CD8-positive, alpha-beta memory T cell (primary cell): Measurements from ENCODE around the gene PROSER3. TPM values are rescaled to one million over a fixed set of nuclear protein-coding genes. Genes with fewer than 3 reads are reported as not detected.

Experiments
- CTCF ChIA-PET: fragments of 350-600 bp; sonication (Branson Sonifier 250); formaldehyde crosslinking; loops from one replicate; lab custom pipeline; 2021; ENCODE audit warnings: antibody characterized with exemption; lab: Charles Lee
- POLR2A ChIA-PET: fragments of 350-600 bp; sonication (Branson Sonifier 250); formaldehyde crosslinking; loops from one replicate; lab custom pipeline; 2021; ENCODE audit warnings: antibody characterized with exemption; lab: Charles Lee
- DNase-seq, 5 donors: peaks; one replicate each; pipeline versions ENCODE4 v3.0.0 to v3.0.0-alpha.2; 2020 to 2022; ENCODE audit warnings: mixed read lengths in 1 of 5
- H3K27ac ChIP-seq: one replicate; pipeline ENCODE4 v1.7.0; 2013; ENCODE audit warnings: low read depth, mild to moderate bottlenecking, low read length, moderate library complexity
- H3K27me3 ChIP-seq: 2 replicates; pipeline ENCODE4 v1.7.0; 2013; ENCODE audit warnings: low read length, mild to moderate bottlenecking; ENCODE audit not compliant: insufficient read depth, poor library complexity, severe bottlenecking
- H3K36me3 ChIP-seq: 2 replicates; pipeline ENCODE4 v1.7.0; 2013; ENCODE audit warnings: mild to moderate bottlenecking, low read length, moderate library complexity; ENCODE audit not compliant: insufficient read depth
- H3K4me1 ChIP-seq: 2 replicates; pipeline ENCODE4 v1.7.0; 2013; ENCODE audit warnings: mild to moderate bottlenecking, low read length, moderate library complexity; ENCODE audit not compliant: insufficient read depth
- H3K4me3 ChIP-seq: 2 replicates; pipeline ENCODE4 v1.7.0; 2013; ENCODE audit warnings: mild to moderate bottlenecking, low read length
- H3K9me3 ChIP-seq: 2 replicates; pipeline ENCODE4 v1.7.0; 2013; ENCODE audit warnings: mild to moderate bottlenecking, low read length
- H3K27ac Mint-ChIP-seq, 8 donors: one replicate each; pipeline ENCODE4 v1.8.0; 2020 to 2021; ENCODE audit warnings: mixed read lengths in 8 of 8, mild to moderate bottlenecking in 6 of 8, inconsistent platforms in 3 of 8, moderate library complexity in 3 of 8
- H3K27me3 Mint-ChIP-seq, 2 donors: one replicate each; pipeline ENCODE4 v1.8.0; 2020 to 2021; ENCODE audit warnings: mixed read lengths in 2 of 2, mild to moderate bottlenecking in 1 of 2, moderate library complexity in 1 of 2
- H3K36me3 Mint-ChIP-seq, 3 donors: one replicate each; pipeline ENCODE4 v1.8.0; 2020 to 2021; ENCODE audit warnings: mixed read lengths in 3 of 3, inconsistent platforms in 1 of 3, mild to moderate bottlenecking in 1 of 3
- H3K4me1 Mint-ChIP-seq, 3 donors: one replicate each; pipeline ENCODE4 v1.8.0; 2020 to 2021; ENCODE audit warnings: mixed read lengths in 3 of 3, inconsistent platforms in 1 of 3, mild to moderate bottlenecking in 1 of 3
- H3K4me3 Mint-ChIP-seq, 7 donors: one replicate each; pipeline ENCODE4 v1.8.0; 2020 to 2021; ENCODE audit warnings: mixed read lengths in 7 of 7, mild to moderate bottlenecking in 6 of 7, moderate library complexity in 4 of 7, inconsistent platforms in 2 of 7
- H3K9me3 Mint-ChIP-seq, 5 donors: one replicate each; pipeline ENCODE4 v1.8.0; 2020 to 2022; ENCODE audit warnings: mixed read lengths in 5 of 5, mild to moderate bottlenecking in 3 of 5, moderate library complexity in 2 of 5, inconsistent platforms in 1 of 5
- polyA plus RNA-seq: library from polyadenylated mRNA; unstranded; fragments of 300-500 nt; fragmentation: Illumina TruSeq; gene quantifications from one replicate; pipeline ENCODE4 v1.2.3, GENCODE V29; 2021
- total RNA-seq, 2 experiments: library from RNA; stranded (reverse); gene quantifications; one replicate each; pipeline ENCODE4 v1.2.3, GENCODE V29; 2021

Gene PROSER3
- total and polyA plus RNA-seq, 3 experiments from 2014 or later = 8.3 to 40.5 (median 35.2) TPM

DNA sequence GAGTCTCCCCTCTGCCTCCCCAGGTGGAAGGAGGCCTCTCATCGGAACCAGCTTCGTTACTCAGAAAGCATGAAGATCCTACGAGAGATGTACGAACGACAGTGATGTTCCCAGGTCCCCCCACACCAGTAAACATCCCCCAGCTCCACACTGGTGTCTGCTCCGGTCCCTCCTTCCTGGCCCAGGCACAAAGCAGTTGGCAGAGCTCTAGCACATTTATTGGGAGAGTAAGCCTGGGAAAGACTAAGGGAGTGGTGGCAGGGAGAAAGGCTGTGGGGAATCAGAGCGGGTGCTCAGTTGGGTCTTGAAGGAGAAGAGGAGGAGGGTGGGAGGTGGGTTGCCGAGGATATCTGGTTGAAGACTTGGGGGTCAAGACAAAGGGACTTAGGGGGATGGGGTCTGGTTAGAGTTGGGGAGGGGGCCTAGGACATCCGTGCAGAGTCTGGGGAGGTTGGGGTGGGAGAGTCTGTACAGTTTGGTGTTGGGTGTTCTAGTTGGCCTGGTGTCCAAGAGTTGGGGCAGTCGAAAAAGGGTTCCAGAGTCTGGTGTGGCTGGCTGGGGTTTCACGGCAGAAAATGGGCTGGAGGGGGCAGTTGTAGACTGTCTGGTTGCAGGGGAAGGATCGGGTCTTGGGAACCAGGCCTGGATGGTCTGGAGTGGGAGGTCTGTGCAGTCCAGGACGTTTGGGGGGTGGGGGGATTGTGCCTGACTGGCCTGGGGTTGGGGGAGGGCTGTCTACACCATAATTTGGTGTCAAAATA, 3.4 kb upstream of the PROSER3 start:
- no peak for DNase-seq
- no peak overlapping the region for H3K4me3 ChIP-seq
- H3K36me3 Mint-ChIP-seq = peaks cover 3 to 39% (median 9%) of the 10 kb centered on the region in 3 donors
- H3K36me3 ChIP-seq = peaks cover 7% of the 10 kb centered on the region
- H3K4me1 Mint-ChIP-seq = peaks cover 22 to 40% (median 26%) of the 10 kb centered on the region in 3 donors
- H3K4me3 Mint-ChIP-seq = peak overlapping the region in 2 of 7 donors; percentile 30 to 87
- H3K9me3 ChIP-seq = no peaks in the 10 kb centered on the region
- peaks cover 0 to 2% (median 0%) of the 10 kb centered on the region in 5 donors for H3K9me3 Mint-ChIP-seq
- peak overlapping the region in 2 of 8 donors; percentile 11 to 57 for H3K27ac Mint-ChIP-seq
- H3K27me3 Mint-ChIP-seq = peaks cover 0 to 4% of the 10 kb centered on the region in 2 donors
- H3K27ac ChIP-seq = no peak overlapping the region
- ChIA-PET POLR2A (no interaction called here), CTCF (no interaction called here)
- H3K27me3 ChIP-seq = no peaks in the 10 kb centered on the region
- H3K4me1 ChIP-seq = peaks cover 27% of the 10 kb centered on the region

DNA sequence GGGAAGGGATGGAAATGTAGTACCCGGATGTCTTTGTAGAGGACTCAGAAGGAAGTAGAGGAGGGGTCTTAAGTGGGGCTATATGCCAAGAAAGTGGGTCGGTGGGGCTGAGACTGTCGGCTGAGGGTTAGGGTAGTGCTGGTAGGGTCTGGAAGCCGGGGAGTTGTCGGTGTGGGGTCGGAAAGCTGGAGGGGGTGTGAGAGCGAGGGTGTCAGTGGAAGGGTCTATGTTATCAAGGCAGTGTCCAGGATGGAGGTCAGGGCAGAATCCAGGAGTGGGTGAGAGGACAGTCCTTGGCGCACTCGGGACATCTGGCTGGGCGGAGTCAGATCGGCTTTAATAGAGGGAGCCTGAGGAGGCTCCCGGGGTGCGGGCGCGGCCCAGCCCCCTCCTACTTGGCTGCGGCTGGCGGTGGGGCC, 2.8 kb upstream of the PROSER3 start:
- peak overlapping the region in 3 of 7 donors; percentile 27 to 87 (median 44) for H3K4me3 Mint-ChIP-seq
- H3K4me3 ChIP-seq = no peak overlapping the region
- no peaks in the 10 kb centered on the region for H3K9me3 ChIP-seq
- H3K27me3 Mint-ChIP-seq = peaks cover 0 to 4% of the 10 kb centered on the region in 2 donors
- peaks cover 3 to 41% (median 9%) of the 10 kb centered on the region in 3 donors for H3K36me3 Mint-ChIP-seq
- peaks cover 22% of the 10 kb centered on the region for H3K4me1 ChIP-seq
- DNase-seq = no peak
- ChIA-PET CTCF (no interaction called here), POLR2A (no interaction called here)
- H3K27ac Mint-ChIP-seq = no peak overlapping the region
- H3K27ac ChIP-seq = no peak overlapping the region
- H3K36me3 ChIP-seq = peaks cover 7% of the 10 kb centered on the region
- H3K4me1 Mint-ChIP-seq = peaks cover 21 to 41% (median 24%) of the 10 kb centered on the region in 3 donors
- H3K27me3 ChIP-seq = no peaks in the 10 kb centered on the region
- H3K9me3 Mint-ChIP-seq = peaks cover 0 to 2% (median 0%) of the 10 kb centered on the region in 5 donors

DNA sequence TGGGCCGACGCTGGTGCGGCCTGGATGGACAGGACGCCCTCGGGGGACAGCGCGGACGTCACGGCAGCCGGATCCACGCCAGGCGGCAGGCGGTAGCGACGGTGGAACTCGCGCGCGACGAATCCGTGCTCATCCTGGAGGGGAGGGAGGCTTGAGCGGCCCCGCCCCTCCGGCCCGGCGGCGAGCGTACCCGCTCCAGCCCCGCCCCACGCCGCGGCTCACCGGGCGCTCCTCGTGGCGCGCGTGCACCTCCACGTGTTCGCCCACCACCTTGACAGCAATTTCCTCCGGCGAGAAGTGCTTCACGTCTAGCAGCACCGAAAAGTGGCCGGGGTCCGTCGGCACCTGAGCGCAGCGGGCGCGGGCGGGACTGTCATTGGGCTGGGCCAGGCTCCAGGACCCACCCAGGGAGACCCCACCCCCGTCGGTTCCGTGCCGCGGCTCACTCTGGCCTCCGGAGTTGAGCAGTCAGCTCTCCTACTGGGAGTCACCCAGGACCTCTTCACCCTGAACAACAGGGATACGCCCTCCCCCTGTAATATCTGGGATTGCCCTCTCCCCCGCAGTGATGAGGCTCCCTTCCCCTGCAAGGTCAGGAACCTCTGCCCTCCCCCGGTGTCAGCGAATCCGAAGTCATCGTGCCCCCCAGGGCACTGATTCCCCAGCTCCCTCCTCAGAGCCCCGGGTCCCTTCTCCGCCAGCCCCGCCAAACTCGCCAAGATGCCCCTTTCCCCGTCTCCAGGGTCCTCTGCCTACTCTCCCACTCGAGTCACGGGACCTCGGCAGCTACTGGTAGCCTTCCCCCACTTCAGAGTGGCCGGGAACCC, 2.2 kb upstream of the PROSER3 start:
- Mint-ChIP-seq H3K27ac (peak overlapping the region in 2 of 8 donors; percentile 12 to 33), H3K4me3 (peak overlapping the region in 5 of 7 donors; percentile 17 to 55 (median 42)), H3K9me3 (peaks cover 0 to 2% (median 0%) of the 10 kb centered on the region in 5 donors), H3K27me3 (peaks cover 0 to 4% of the 10 kb centered on the region in 2 donors), H3K36me3 (peaks cover 3 to 43% (median 9%) of the 10 kb centered on the region in 3 donors), H3K4me1 (peaks cover 23 to 44% (median 24%) of the 10 kb centered on the region in 3 donors)
- no peaks in the 10 kb centered on the region for H3K9me3 ChIP-seq
- H3K27me3 ChIP-seq = no peaks in the 10 kb centered on the region
- no peak overlapping the region for H3K4me3 ChIP-seq
- DNase-seq = peak in 4 of 5 donors; percentile 32 to 53 (median 38)
- peaks cover 8% of the 10 kb centered on the region for H3K36me3 ChIP-seq
- peaks cover 22% of the 10 kb centered on the region for H3K4me1 ChIP-seq
- H3K27ac ChIP-seq = no peak overlapping the region
- ChIA-PET CTCF (no interaction called here), POLR2A (no interaction called here)

DNA sequence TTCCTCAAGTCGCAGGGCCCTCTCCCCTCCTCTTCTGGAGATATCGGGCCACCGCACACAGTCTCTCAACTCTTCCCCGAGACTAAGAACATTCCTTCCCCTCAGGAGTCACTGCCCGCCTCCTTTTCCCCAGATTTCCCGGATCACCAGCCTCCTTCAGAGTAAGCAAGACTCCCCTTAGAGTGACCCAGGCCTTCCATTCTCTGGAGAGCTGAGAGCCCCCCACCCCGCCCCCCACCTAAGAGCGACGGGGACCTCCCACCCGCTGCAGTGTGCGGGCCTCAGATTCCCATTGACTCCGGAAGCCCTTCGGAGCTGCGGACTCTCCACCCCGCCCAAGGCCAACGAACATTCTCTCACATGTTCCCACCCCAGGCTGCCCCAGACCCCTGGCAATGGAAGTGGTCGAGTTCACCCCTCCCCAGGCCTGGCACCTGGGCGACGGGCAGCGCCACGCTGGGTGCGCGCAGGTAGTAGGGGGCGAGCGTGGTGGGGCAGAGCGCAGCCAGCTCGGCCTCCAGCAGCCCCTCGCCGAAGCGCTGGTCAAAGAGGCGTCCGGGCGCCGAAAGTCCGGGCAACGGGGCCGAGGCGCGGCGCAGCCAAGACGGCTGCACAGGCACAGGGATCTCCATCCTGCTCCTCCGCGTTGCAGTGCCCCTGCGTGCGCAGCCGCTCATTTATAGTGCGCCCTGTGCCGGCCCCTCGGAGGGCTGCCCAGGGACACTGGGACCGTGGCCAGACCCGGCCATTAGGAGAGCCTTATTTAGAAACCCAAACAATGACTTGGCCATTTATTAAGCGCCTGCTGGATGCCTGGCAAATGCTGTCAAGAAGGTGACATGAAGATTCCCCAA, 1.4 kb upstream of the PROSER3 start, which contains the start of gene HSPB6:
Gene HSPB6, minus strand, starts transcription at position 653 of the 854 bp plus-strand sequence. Its CDS starts 21 bp downstream, at position 632.
- Histone ChIP-seq H3K27me3 (no peaks in the 10 kb centered on the region), H3K4me3 (peak within 1 kb of the TSS; percentile 45), H3K9me3 (no peaks in the 10 kb centered on the region), H3K27ac (peak within 1 kb of the TSS; percentile 67), H3K36me3 (peaks cover 12% of the 10 kb centered on the region), H3K4me1 (peaks cover 22% of the 10 kb centered on the region)
- Mint-ChIP-seq H3K27me3 (peaks cover 0 to 4% of the 10 kb centered on the region in 2 donors), H3K9me3 (peaks cover 0 to 2% (median 0%) of the 10 kb centered on the region in 5 donors), H3K4me1 (peaks cover 23 to 47% (median 24%) of the 10 kb centered on the region in 3 donors), H3K4me3 (peak within 1 kb of the TSS; percentile 93 to 100 (median 95)), H3K27ac (peak within 1 kb of the TSS; percentile 86 to 98 (median 94)), H3K36me3 (peaks cover 3 to 45% (median 9%) of the 10 kb centered on the region in 3 donors)
- POLR2A ChIA-PET = interaction anchor here (1.0 to 1.4 kb wide), 3 partner anchors 8 to 16 kb away, joined by 3 to 5 read pairs (median 4); partner anchors contain the start of gene LIN37
- no peak for DNase-seq
- CTCF ChIA-PET = interaction anchor here (0.6 kb wide), 1 partner anchor 69 kb away, joined by 3 read pairs; no protein-coding TSS in a partner anchor

DNA sequence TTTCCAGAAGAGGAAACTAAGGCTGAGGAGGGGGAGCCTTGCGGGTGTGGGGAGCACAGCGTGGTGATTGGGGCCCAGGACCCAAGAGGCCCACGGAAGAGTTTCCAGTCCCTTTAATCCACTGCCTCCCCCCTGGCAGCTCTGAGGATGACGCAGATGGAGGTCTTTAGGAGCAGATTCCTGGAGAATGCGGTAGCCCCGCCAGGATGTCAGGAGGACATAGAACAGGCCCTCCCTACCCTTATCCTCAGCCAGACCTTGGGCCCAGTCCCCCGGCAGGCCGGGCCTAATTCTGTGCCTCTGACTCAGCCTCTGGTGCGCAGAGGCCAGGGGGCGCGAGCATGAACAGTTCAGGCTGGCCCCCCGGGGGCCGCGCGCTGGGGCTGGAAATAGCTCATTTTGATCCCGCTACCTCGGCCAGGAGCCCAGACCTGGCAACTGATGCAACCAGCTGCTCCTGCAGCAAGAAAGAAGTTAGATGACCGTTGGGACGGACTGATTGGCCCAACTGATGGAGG, 686 bp upstream of the PROSER3 start:
- no peak for DNase-seq
- peaks cover 0 to 4% of the 10 kb centered on the region in 2 donors for H3K27me3 Mint-ChIP-seq
- H3K36me3 Mint-ChIP-seq = peaks cover 3 to 49% (median 9%) of the 10 kb centered on the region in 3 donors
- Histone ChIP-seq H3K27me3 (no peaks in the 10 kb centered on the region), H3K27ac (peak overlapping the region; percentile 67), H3K4me1 (peaks cover 22% of the 10 kb centered on the region), H3K36me3 (peaks cover 12% of the 10 kb centered on the region), H3K4me3 (peak overlapping the region; percentile 45), H3K9me3 (no peaks in the 10 kb centered on the region)
- CTCF ChIA-PET = no interaction called here
- peak overlapping the region in 6 of 8 donors; percentile 14 to 98 (median 94) for H3K27ac Mint-ChIP-seq
- peak overlapping the region; percentile 93 to 100 (median 95) for H3K4me3 Mint-ChIP-seq
- peaks cover 0 to 2% (median 0%) of the 10 kb centered on the region in 5 donors for H3K9me3 Mint-ChIP-seq
- peaks cover 23 to 47% (median 24%) of the 10 kb centered on the region in 3 donors for H3K4me1 Mint-ChIP-seq
- POLR2A ChIA-PET = interaction anchor here (0.7 to 1.4 kb wide), 4 partner anchors 9 to 202 kb away, joined by 3 to 5 read pairs (median 4); partner anchors contain the start of gene LIN37

DNA sequence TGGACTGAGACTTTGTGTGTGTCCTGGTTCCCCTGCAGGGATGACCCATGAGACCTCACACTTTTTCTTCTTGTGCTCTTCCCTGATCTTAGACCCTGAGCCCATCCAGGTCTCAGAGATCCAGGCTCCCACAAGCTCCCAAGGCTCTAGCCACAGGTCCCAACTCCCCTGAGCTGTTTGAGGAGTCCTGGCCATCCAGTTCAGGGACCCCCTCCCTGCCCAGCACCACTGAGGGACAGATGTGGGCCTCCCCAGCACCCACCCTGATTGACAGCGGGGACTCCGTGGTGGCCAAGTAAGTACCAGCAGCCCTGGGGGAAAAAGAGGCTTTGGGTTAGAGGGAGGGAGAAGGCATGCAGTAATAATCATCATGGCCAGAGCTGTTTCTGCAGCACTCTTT, 1.7 kb downstream of the PROSER3 start:
- no peak overlapping the region for H3K4me3 ChIP-seq
- no peak for DNase-seq
- ChIA-PET CTCF (no interaction called here), POLR2A (no interaction called here)
- peaks cover 0 to 4% of the 10 kb centered on the region in 2 donors for H3K27me3 Mint-ChIP-seq
- peaks cover 0 to 37% (median 3%) of the 10 kb centered on the region in 3 donors for H3K36me3 Mint-ChIP-seq
- H3K36me3 ChIP-seq = peaks cover 5% of the 10 kb centered on the region
- no peaks in the 10 kb centered on the region for H3K9me3 ChIP-seq
- H3K4me3 Mint-ChIP-seq = peak overlapping the region in 6 of 7 donors; percentile 59 to 93 (median 68)
- peaks cover 23 to 47% (median 24%) of the 10 kb centered on the region in 3 donors for H3K4me1 Mint-ChIP-seq
- peaks cover 0 to 2% (median 0%) of the 10 kb centered on the region in 5 donors for H3K9me3 Mint-ChIP-seq
- no peaks in the 10 kb centered on the region for H3K27me3 ChIP-seq
- peak overlapping the region in 4 of 8 donors; percentile 23 to 70 (median 49) for H3K27ac Mint-ChIP-seq
- no peak overlapping the region for H3K27ac ChIP-seq
- H3K4me1 ChIP-seq = peaks cover 22% of the 10 kb centered on the region
